Stimulated activated CD8-positive, alpha-beta memory T cell treated with anti-CD3 and anti-CD28 coated beads, Interleukin-4, amount 100 ng/mL, for 24 hours (primary cell): Measurements from ENCODE around the gene FAM118B.

ENCODE experiments used
- DNase-seq: peaks from one replicate; pipeline ENCODE4 v3.0.0-alpha.2; 2020; ENCODE audit warnings: low read depth

FAM118B gene

GRCh38 chr11:126311401-126312291 is 100.1 kb downstream of the FAM118B start:
- no peak for DNase-seq
